ENCODE data around the gene ASTN2.

ASTN2 gene

DNA sequence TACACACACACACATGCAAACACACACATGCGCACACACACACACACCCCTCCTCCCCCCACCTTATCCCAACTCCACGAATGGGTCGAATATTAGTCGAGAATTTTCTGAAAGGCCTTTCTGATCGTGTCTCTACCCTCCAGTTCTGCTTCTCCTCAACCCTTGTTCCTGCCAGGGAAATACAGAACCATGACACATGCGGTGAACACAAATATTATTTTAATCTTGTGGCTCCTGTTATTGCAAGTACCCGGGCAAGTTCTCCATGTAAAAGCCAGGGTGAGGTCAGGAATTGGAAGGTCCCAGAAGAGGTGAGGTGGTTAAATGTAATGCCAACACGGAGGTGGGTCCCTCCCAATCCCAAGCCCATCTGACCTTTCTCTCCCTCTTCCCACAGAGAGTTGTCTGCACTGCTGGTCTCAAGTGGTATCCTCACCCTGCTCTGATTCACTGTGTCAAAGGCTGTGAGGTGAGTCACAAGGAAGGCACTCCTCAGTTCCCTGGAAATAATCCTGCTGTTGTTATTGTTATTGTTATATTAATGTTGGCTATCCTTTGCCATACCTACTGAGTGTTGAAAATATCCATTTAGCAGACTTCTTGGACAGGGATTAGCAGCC lies 1037.6 kb downstream of the ASTN2 start:
- TF ChIP-seq, protein P1, sequence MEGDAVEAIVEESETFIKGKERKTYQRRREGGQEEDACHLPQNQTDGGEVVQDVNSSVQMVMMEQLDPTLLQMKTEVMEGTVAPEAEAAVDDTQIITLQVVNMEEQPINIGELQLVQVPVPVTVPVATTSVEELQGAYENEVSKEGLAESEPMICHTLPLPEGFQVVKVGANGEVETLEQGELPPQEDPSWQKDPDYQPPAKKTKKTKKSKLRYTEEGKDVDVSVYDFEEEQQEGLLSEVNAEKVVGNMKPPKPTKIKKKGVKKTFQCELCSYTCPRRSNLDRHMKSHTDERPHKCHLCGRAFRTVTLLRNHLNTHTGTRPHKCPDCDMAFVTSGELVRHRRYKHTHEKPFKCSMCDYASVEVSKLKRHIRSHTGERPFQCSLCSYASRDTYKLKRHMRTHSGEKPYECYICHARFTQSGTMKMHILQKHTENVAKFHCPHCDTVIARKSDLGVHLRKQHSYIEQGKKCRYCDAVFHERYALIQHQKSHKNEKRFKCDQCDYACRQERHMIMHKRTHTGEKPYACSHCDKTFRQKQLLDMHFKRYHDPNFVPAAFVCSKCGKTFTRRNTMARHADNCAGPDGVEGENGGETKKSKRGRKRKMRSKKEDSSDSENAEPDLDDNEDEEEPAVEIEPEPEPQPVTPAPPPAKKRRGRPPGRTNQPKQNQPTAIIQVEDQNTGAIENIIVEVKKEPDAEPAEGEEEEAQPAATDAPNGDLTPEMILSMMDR (conservative IDR thresholded peaks at IDR 0.05; ENCODE audit: low read depth, low read length), result no peak
- Histone ChIP-seq H3K9ac (no peak overlapping the region), H2AFZ (ENCODE audit: low read depth) (no peak overlapping the region), H3K79me2 (ENCODE audit: insufficient read depth, low read depth) (no peaks in the 10 kb centered on the region), H3K27me3 (ENCODE audit: insufficient read depth, low read depth) (no peaks in the 10 kb centered on the region), H3K4me1 (ENCODE audit: low read depth, poor library complexity, severe bottlenecking) (no peaks in the 10 kb centered on the region), H3K4me3 (IDR thresholded peaks at IDR 0.05; ENCODE audit: insufficient read depth, low read depth, low read length) (no peak overlapping the region), H3K27ac (no peak overlapping the region), H4K20me1 (ENCODE audit: insufficient read depth) (no peaks in the 10 kb centered on the region), H3K36me3 (ENCODE audit: insufficient read depth) (no peaks in the 10 kb centered on the region), H3K4me2 (no peak overlapping the region)
